Upper lobe of right lung (tissue), 1 donor: Measurements from ENCODE around the gene NDUFA7. TPM values are rescaled to one million over a fixed set of nuclear protein-coding genes. Genes with fewer than 3 reads are reported as not detected.
A peak's percentile ranks its signal among the peaks of the same experiment; 100 is the strongest.

Experiments
- ATAC-seq: fragments of 200-7000 bp; cut with Tn5 transposase; one replicate; pipeline ENCODE4 v1.9.1; 2020; ENCODE audit warnings: mild to moderate bottlenecking, moderate library complexity
- DNase-seq: peaks from one replicate; pipeline ENCODE4 v3.0.0-alpha.2; 2020
- H3K27ac ChIP-seq: fragments of 200-600 bp; one replicate; pipeline ENCODE4 v1.8.0; 2022
- H3K27me3 ChIP-seq: fragments of 200-600 bp; one replicate; pipeline ENCODE4 v1.8.0; 2022; ENCODE audit warnings: mild to moderate bottlenecking
- H3K36me3 ChIP-seq: fragments of 200-600 bp; one replicate; pipeline ENCODE4 v1.8.0; 2022
- H3K4me1 ChIP-seq: fragments of 200-600 bp; one replicate; pipeline ENCODE4 v1.8.0; 2022
- H3K4me3 ChIP-seq: fragments of 200-600 bp; one replicate; pipeline ENCODE4 v1.8.0; 2022; ENCODE audit warnings: mild to moderate bottlenecking
- H3K9me3 ChIP-seq: fragments of 200-600 bp; one replicate; pipeline ENCODE4 v1.8.0; 2022
- CTCF ChIP-seq: fragments of 200-600 bp; IDR thresholded peaks from one replicate; pipeline ENCODE4 v1.8.0; 2022; ENCODE audit warnings: antibody characterized with exemption
- intact Hi-C: fragments of 100-400 bp; cut with DNase I; formaldehyde crosslinking; loops from one replicate; pipeline ENCODE4 v1.11.0; 2022
- total RNA-seq: library from RNA; stranded (reverse); fragmentation: NEBNext Ultra II Directional; extraction: Animal tissue kit (Norgen Biotek cat#: 25700); gene quantifications from one replicate; pipeline ENCODE4 v1.2.1, GENCODE V29; 2021
- donor health status: DM: no; HTN: yes; CAD: no; lungs with severe emphysema.

Gene NDUFA7
- total RNA-seq, 1 donor from 2014 or later: 35.7 TPM

- Histone ChIP-seq H3K4me1 (peaks cover 33% of the 10 kb centered on the region), H3K4me3 (no peak overlapping the region), H3K27me3 (peaks cover 18% of the 10 kb centered on the region), H3K36me3 (peaks cover 14% of the 10 kb centered on the region), H3K27ac (peak overlapping the region; percentile 55), H3K9me3 (no peaks in the 10 kb centered on the region)
- TF ChIP-seq CTCF: no peak
- ATAC-seq: no peak
- intact Hi-C loops: no loop called here
- no peak for DNase-seq
Measured at GRCh38 chr19:8336072-8336569, 14.9 kb upstream of the NDUFA7 start.

- intact Hi-C loops: no loop called here
- peak overlapping the region; percentile 55 for H3K27ac ChIP-seq
- peaks cover 18% of the 10 kb centered on the region for H3K27me3 ChIP-seq
- H3K9me3 ChIP-seq: no peaks in the 10 kb centered on the region
- H3K4me1 ChIP-seq: peaks cover 33% of the 10 kb centered on the region
- peaks cover 18% of the 10 kb centered on the region for H3K36me3 ChIP-seq
- DNase-seq (peak; percentile 69), ATAC-seq (peak; percentile 29)
- no peak overlapping the region for H3K4me3 ChIP-seq
- peak; percentile 12 for TF ChIP-seq CTCF
Measured at GRCh38 chr19:8335343-8336071, 14.3 kb upstream of the NDUFA7 start.

- DNase-seq (peak; percentile 88), ATAC-seq (peak; percentile 85)
- intact Hi-C loops: no loop called here
- peaks cover 18% of the 10 kb centered on the region for H3K27me3 ChIP-seq
- H3K4me1 ChIP-seq: peaks cover 33% of the 10 kb centered on the region
- no peak overlapping the region for H3K27ac ChIP-seq
- H3K4me3 ChIP-seq: peak overlapping the region; percentile 14
- H3K36me3 ChIP-seq: peaks cover 24% of the 10 kb centered on the region
- TF ChIP-seq CTCF: no peak
- no peaks in the 10 kb centered on the region for H3K9me3 ChIP-seq
Measured at GRCh38 chr19:8334458-8335342, 13.5 kb upstream of the NDUFA7 start.

GRCh38 chr19:8333767-8334457 is 12.7 kb upstream of the NDUFA7 start:
- H3K27me3 ChIP-seq: peaks cover 18% of the 10 kb centered on the region
- DNase-seq (no peak), ATAC-seq (no peak)
- no peak overlapping the region for H3K4me3 ChIP-seq
- peaks cover 28% of the 10 kb centered on the region for H3K4me1 ChIP-seq
- H3K36me3 ChIP-seq: peaks cover 26% of the 10 kb centered on the region
- H3K9me3 ChIP-seq: no peaks in the 10 kb centered on the region
- no peak overlapping the region for H3K27ac ChIP-seq
- intact Hi-C loops: no loop called here
- no peak for TF ChIP-seq CTCF

GRCh38 chr19:8332976-8333766 is 12.0 kb upstream of the NDUFA7 start:
- DNase-seq (peak; percentile 71), ATAC-seq (no peak)
- H3K9me3 ChIP-seq: no peaks in the 10 kb centered on the region
- no peak overlapping the region for H3K4me3 ChIP-seq
- H3K4me1 ChIP-seq: peaks cover 24% of the 10 kb centered on the region
- H3K36me3 ChIP-seq: peaks cover 26% of the 10 kb centered on the region
- TF ChIP-seq CTCF: no peak
- H3K27me3 ChIP-seq: peaks cover 18% of the 10 kb centered on the region
- intact Hi-C loops: no loop called here
- no peak overlapping the region for H3K27ac ChIP-seq
